K562 (cell line): ENCODE results near the gene YPEL2. TPM values are rescaled to one million over a fixed set of nuclear protein-coding genes. Genes with fewer than 3 reads are reported as not detected.

ENCODE experiments used
- ATAC-seq: fragments of 200-7000 bp; cut with Tn5 transposase; 3 replicates; pipeline ENCODE4 v1.9.1; 2020; ENCODE audit warnings: moderate library complexity
- BruUV-seq: library from RNA; stranded (reverse); fragments of 400-500 nt; replicated peaks from 2 replicates; lab custom pipeline; 2021; lab: Mats Ljungman, UMichigan
- CTCF ChIA-PET: fragments of 300-600 bp; formaldehyde crosslinking; extraction: SDS; loops from one replicate; lab custom pipeline; 2021; ENCODE audit warnings: low intra/inter-chr PET ratio; lab: Yijun Ruan, JAX
- POLR2A ChIA-PET: fragments of 300-600, 350-650 bp; sonication (Branson Sonifier 250); formaldehyde crosslinking; extraction: SDS; loops from one replicate; lab custom pipeline; 2021; ENCODE audit warnings: antibody characterized with exemption, inconsistent platforms; lab: Yijun Ruan, JAX
- DNase-seq, 4 experiments: peaks; one replicate each; pipeline versions ENCODE4 v3.0.0 to v3.0.0-alpha.2; 2011 to 2018; ENCODE audit warnings: low spot score in 3 of 4, mixed read lengths in 3 of 4; ENCODE audit errors: extremely low read depth in 1 of 4
- FAIRE-seq: peaks from 2 replicates; lab custom pipeline; 2011; peaks lifted over from hg19 to GRCh38; lab: Jason Lieb, UNC
- H2AFZ ChIP-seq: 2 replicates; pipeline ENCODE4 v1.6.0; 2011; ENCODE audit warnings: low read depth, low read length, control low read depth, inconsistent platforms
- H3K27ac ChIP-seq: fragments of 200-600 bp; 3 replicates; pipeline ENCODE4 v1.8.0; 2011; ENCODE audit warnings: low read depth, mild to moderate bottlenecking, control low read depth, inconsistent platforms, low read length, moderate library complexity, mixed read lengths; ENCODE audit errors: extremely low read depth
- H3K27me3 ChIP-seq, 2 experiments: fragments of 300-600 bp in 1 of 2; 2 replicates in 1 of 2; 3 replicates in 1 of 2; pipeline versions ENCODE4 v1.6.0 to v1.8.0; 2011; ENCODE audit warnings: inconsistent platforms in 2 of 2, low read length in 2 of 2, mild to moderate bottlenecking in 1 of 2, mixed read lengths in 1 of 2, moderate library complexity in 1 of 2; ENCODE audit not compliant: control insufficient read depth in 2 of 2, insufficient read depth in 2 of 2
- H3K36me3 ChIP-seq: fragments of 300-600 bp; 3 replicates; pipeline ENCODE4 v1.8.0; 2011; ENCODE audit warnings: mild to moderate bottlenecking, low read length, inconsistent platforms; ENCODE audit not compliant: control insufficient read depth, insufficient read depth
- H3K4me1 ChIP-seq, 2 experiments: fragments of 200-600 bp in 1 of 2; replicated peaks in 1 of 2; 2 replicates in 1 of 2; 3 replicates in 1 of 2; pipeline versions ENCODE4 v1.5.1 to v1.8.0; 2011; ENCODE audit warnings: inconsistent platforms in 2 of 2, low read length in 2 of 2, mild to moderate bottlenecking in 1 of 2, mixed read lengths in 1 of 2, moderate library complexity in 1 of 2; ENCODE audit not compliant: control insufficient read depth in 2 of 2, insufficient read depth in 2 of 2
- H3K4me2 ChIP-seq: 2 replicates; pipeline ENCODE4 v1.6.1; 2011; ENCODE audit warnings: low read length, control low read depth, inconsistent platforms, mixed read lengths; ENCODE audit not compliant: insufficient read depth
- H3K4me3 ChIP-seq: fragments of 200-600 bp; sonication (generic), shearing (Covaris generic); 2 replicates; pipeline ENCODE4 v1.5.1; 2016; ENCODE audit warnings: control low read depth, inconsistent platforms
- H3K79me2 ChIP-seq: fragments of 200-600 bp; 3 replicates; pipeline ENCODE4 v1.8.0; 2011; ENCODE audit warnings: low read length, inconsistent platforms; ENCODE audit not compliant: control insufficient read depth, insufficient read depth
- H3K9ac ChIP-seq, 2 experiments: 2 replicates each; pipeline versions ENCODE4 v1.6.0 to v1.6.1; 2011; ENCODE audit warnings: low read depth in 2 of 2, low read length in 2 of 2, control low read depth in 1 of 2, inconsistent platforms in 1 of 2, mild to moderate bottlenecking in 1 of 2, mixed read lengths in 1 of 2; ENCODE audit not compliant: insufficient read depth in 1 of 2
- H3K9me1 ChIP-seq: one replicate; pipeline ENCODE4 v1.6.0; 2011; ENCODE audit warnings: inconsistent platforms, mild to moderate bottlenecking, low read length, moderate library complexity; ENCODE audit not compliant: control insufficient read depth, insufficient read depth
- H3K9me3 ChIP-seq: replicated peaks from 2 replicates; pipeline ENCODE4 v1.5.1; 2011; ENCODE audit warnings: low read depth, low read length, inconsistent platforms; ENCODE audit not compliant: control insufficient read depth, insufficient read depth
- H4K20me1 ChIP-seq: replicated peaks from 2 replicates; pipeline ENCODE4 v1.6.1; 2011; ENCODE audit warnings: low read length, inconsistent platforms, mixed read lengths; ENCODE audit not compliant: control insufficient read depth, insufficient read depth
- E4F1 ChIP-seq: fragments of 250-450 bp; sonication (Bioruptor Pico); IDR thresholded peaks from 2 replicates; pipeline ENCODE4 v1.5.0; 2021; ENCODE audit warnings: mild to moderate bottlenecking, borderline replicate concordance
- MTF1 ChIP-seq: fragments of 250-450 bp; sonication (Bioruptor Pico); IDR thresholded peaks from 2 replicates; pipeline ENCODE4 v1.9.0; 2021; ENCODE audit warnings: moderate library complexity, mild to moderate bottlenecking, inconsistent platforms, borderline replicate concordance
- OTX1 ChIP-seq: fragments of 450-650 bp; formaldehyde crosslinking; IDR thresholded peaks from 2 replicates; pipeline ENCODE4 v1.4.0; 2022; ENCODE audit warnings: mild to moderate bottlenecking
- PHB2 ChIP-seq: fragments of 450-650 bp; IDR thresholded peaks from 2 replicates; pipeline ENCODE4 v1.6.1; 2017; ENCODE audit warnings: low read depth
- PKNOX1 ChIP-seq: fragments of 450-650 bp; IDR thresholded peaks from 2 replicates; pipeline ENCODE4 v1.6.1; 2016
- ZBTB40 ChIP-seq, 2 experiments: fragments of 450-650 bp in 1 of 2; sonication (generic) in 1 of 2; formaldehyde crosslinking in 1 of 2; IDR thresholded peaks; 2 replicates each; pipeline versions ENCODE4 v1.7.1 to v1.9.0; 2016 to 2022; ENCODE audit warnings: inconsistent platforms in 1 of 2, mild to moderate bottlenecking in 1 of 2, missing genetic modification reagents in 1 of 2
- WGBS: fragments of 100-300 bp; shearing (Covaris generic); methylation state at CpG from one replicate; pipeline ENCODE4 v1.1.6; 2016; ENCODE audit warnings: low coverage, mixed read lengths; ENCODE audit not compliant: insufficient coverage; ENCODE audit errors: missing lambda C conversion rate; 5-methylcytosine and 5-hydroxymethylcytosine counted together
- in situ Hi-C: fragments of 300-500 bp; cut with MboI; formaldehyde crosslinking; loops from 4 replicates; pipeline ENCODE4 v1.15.0; 2018; ENCODE audit warnings: inconsistent platforms, mixed read lengths
- intact Hi-C: fragments of 100-400 bp; cut with micrococcal nuclease; formaldehyde crosslinking; loops from 2 replicates; pipeline ENCODE4 v1.14.2; 2022
- polyA plus RNA-seq, 8 experiments: library from polyadenylated mRNA; depleted of rRNA in 4 of 8; stranded (reverse) in 5 of 8; unstranded in 3 of 8; fragments of >200 nt; fragmentation: Nextera tagmentation in 2 of 8; fragmentation: Illumina TruSeq in 1 of 8; extraction: Ambion mirVana in 2 of 8; extraction: Trizol in 1 of 8; gene quantifications; 2 replicates each; pipeline versions ENCODE4 v1.2.1 to v1.2.3, GENCODE V29; 2011 to 2014; ENCODE audit warnings: inconsistent platforms in 1 of 8, missing spikeins in 1 of 8
- total RNA-seq, 7 experiments: library from RNA; depleted of rRNA in 6 of 7; stranded (reverse); fragments of >200 nt in 6 of 7; fragmentation: Illumina TruSeq in 2 of 7; extraction: Trizol in 2 of 7; gene quantifications; 2 replicates each; pipeline versions ENCODE4 v1.2.1 to v1.2.3, GENCODE V29; 2011 to 2021; ENCODE audit warnings: low replicate concordance in 1 of 7
- TF ChIP-seq, protein P1 (sequence below): fragments of 250-450 bp; sonication (Bioruptor Pico); IDR thresholded peaks from 2 replicates; pipeline ENCODE4 v1.8.0; 2022; ENCODE audit warnings: moderate library complexity, mild to moderate bottlenecking, inconsistent platforms

Gene YPEL2
- total and polyA plus RNA-seq, 9 of the 15 experiments (the other 6 are each of a cell fraction or from before 2014, with no cell fraction given): 0.11 to 2.4 (median 0.47) TPM

DNA sequence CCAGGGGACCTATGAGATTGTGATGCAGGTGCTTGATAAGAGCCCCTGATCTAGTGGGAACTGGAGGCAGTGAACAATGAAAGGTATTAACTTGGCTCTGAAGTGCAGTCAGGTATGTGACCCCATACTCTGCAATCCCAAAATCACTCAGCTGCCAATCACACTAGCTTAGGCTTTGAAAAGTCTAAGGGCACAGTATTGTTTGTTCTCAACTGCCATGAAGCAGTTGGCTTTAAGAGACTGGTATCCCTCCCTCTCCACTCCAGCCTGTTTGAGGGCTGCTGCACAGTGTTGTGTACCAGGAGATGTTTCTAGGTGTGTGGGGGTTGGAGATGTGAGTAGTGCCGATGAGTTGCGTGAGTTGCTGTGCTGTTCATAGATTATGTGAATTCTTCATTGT lies 2.4 kb downstream of the YPEL2 start:
- H3K36me3 ChIP-seq: no peaks in the 10 kb centered on the region
- BruUV-seq: no TSS peak
- no peak overlapping the region for H3K9ac ChIP-seq
- in situ Hi-C loops (no loop called here), intact Hi-C loops (loop anchor here (5.0 kb wide), 1 partner anchor 33 kb away; no protein-coding TSS in a partner anchor)
- no peaks in the 10 kb centered on the region for H3K79me2 ChIP-seq
- ATAC-seq: no peak
- 0 out of 2 replicates have a peak, but pooled peaks cover 5% of the 10 kb centered on the region for H4K20me1 ChIP-seq
- no peak overlapping the region for H3K4me3 ChIP-seq
- CTCF ChIA-PET: no interaction called here
- H3K27ac ChIP-seq: no peak overlapping the region
- H3K4me1 ChIP-seq: peaks cover 16 to 23% of the 10 kb centered on the region in 2 experiments; a peak in 4 of 5 replicates
- no peak for FAIRE-seq
- WGBS: 13% methylated on average over 2 of the region's 2 CpGs
- DNase-seq: no peak
- POLR2A ChIA-PET: no interaction called here
- H2AFZ ChIP-seq: no peak overlapping the region
- H3K4me2 ChIP-seq: no peak overlapping the region
- no peaks in the 10 kb centered on the region for H3K9me1 ChIP-seq
- H3K27me3 ChIP-seq: peaks cover 42 to 45% of the 10 kb centered on the region in 2 experiments
- H3K9me3 ChIP-seq: no peaks in the 10 kb centered on the region
- TF ChIP-seq, protein P1, sequence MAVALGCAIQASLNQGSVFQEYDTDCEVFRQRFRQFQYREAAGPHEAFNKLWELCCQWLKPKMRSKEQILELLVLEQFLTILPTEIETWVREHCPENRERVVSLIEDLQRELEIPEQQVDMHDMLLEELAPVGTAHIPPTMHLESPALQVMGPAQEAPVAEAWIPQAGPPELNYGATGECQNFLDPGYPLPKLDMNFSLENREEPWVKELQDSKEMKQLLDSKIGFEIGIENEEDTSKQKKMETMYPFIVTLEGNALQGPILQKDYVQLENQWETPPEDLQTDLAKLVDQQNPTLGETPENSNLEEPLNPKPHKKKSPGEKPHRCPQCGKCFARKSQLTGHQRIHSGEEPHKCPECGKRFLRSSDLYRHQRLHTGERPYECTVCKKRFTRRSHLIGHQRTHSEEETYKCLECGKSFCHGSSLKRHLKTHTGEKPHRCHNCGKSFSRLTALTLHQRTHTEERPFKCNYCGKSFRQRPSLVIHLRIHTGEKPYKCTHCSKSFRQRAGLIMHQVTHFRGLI (CRISPR knock-in tag): no peak
- peak; percentile 34; the same call in 1 of the 2 replicates for TF ChIP-seq PKNOX1
- TF ChIP-seq ZBTB40 (IDR thresholded peaks at IDR 0.05): no peak
- TF ChIP-seq ZBTB40 (CRISPR knock-in tag; IDR thresholded peaks at IDR 0.05): no peak
- TF ChIP-seq MTF1 (CRISPR knock-in tag): no peak
- TF ChIP-seq OTX1: no peak
- TF ChIP-seq E4F1 (CRISPR knock-in tag): no peak
- TF ChIP-seq PHB2: no peak
